ENCODE data around the gene CRX. TPM values are rescaled to one million over a fixed set of nuclear protein-coding genes. Genes with fewer than 3 reads are reported as not detected.

The CRX gene
- total and polyA plus RNA-seq, 2 donors (not counting 3 experiments of a cell fraction or from before 2014, with no cell fraction given), result not detected

GRCh38 chr19:47801270-47801669, 20.5 kb upstream of the CRX start:
- no peak overlapping the region for H3K9ac ChIP-seq (replicated peaks; ENCODE audit: extremely low read depth, insufficient read depth, low read length)
- no peak for TF ChIP-seq JUN (IDR thresholded peaks at IDR 0.05; ENCODE audit: borderline replicate concordance, insufficient read depth, insufficient read length, low read depth)
- TF ChIP-seq EZH2 (IDR thresholded peaks at IDR 0.05; ENCODE audit: borderline replicate concordance, low read depth, low read length, severe bottlenecking), result no peak
- TF ChIP-seq, protein P1, sequence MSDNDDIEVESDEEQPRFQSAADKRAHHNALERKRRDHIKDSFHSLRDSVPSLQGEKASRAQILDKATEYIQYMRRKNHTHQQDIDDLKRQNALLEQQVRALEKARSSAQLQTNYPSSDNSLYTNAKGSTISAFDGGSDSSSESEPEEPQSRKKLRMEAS (IDR thresholded peaks at IDR 0.05; ENCODE audit: insufficient read depth, insufficient read length), result no peak
- ChIA-PET CTCF (interaction anchor here (2.8 kb wide), 1 partner anchor 12 kb away, joined by 11 read pairs; no protein-coding TSS in a partner anchor), POLR2A (no interaction called here)
- H4K20me1 ChIP-seq (replicated peaks; ENCODE audit: control insufficient read depth, extremely low read depth, insufficient read depth, low read length), result no peaks in the 10 kb centered on the region
- H3K4me3 ChIP-seq (replicated peaks in 1 of 3; ENCODE audit: insufficient read depth in 1 of 3, low read depth in 1 of 3, low read length in 3 of 3), result no peak overlapping the region
- H3K36me3 ChIP-seq (ENCODE audit: control insufficient read depth in 2 of 2, extremely low read depth in 1 of 2, insufficient read depth in 2 of 2, low read length in 2 of 2), result no peaks in the 10 kb centered on the region
- H3K27me3 ChIP-seq (ENCODE audit: control insufficient read depth in 2 of 2, insufficient read depth in 2 of 2, low read length in 2 of 2), result no peaks in the 10 kb centered on the region
- intact Hi-C loops (cut with micrococcal nuclease) (no loop called here), dilution Hi-C loops (cut with MboI; ENCODE audit: extremely low pct_ligation_motif_present, low sequenced_read_pairs) (no loop called here)
- DNase-seq (ENCODE audit: low read depth, low spot score) (no peak), FAIRE-seq (no peak)
- H3K4me2 ChIP-seq (ENCODE audit: insufficient read depth, low read length), result no peak overlapping the region
- H2AFZ ChIP-seq (ENCODE audit: low read depth, low read length), result no peak overlapping the region
- H3K4me1 ChIP-seq (ENCODE audit: control insufficient read depth, extremely low read depth, insufficient read depth, low read length), result no peaks in the 10 kb centered on the region
- H3K9me3 ChIP-seq (replicated peaks; ENCODE audit: control insufficient read depth, insufficient read depth, low read length), result no peaks in the 10 kb centered on the region
- no TSS peak for BruUV-seq (replicated peaks)
- H3K79me2 ChIP-seq (ENCODE audit: control insufficient read depth, insufficient read depth, low read length), result no peaks in the 10 kb centered on the region
- no peak overlapping the region for H3K27ac ChIP-seq (ENCODE audit: insufficient read depth, low read depth, low read length)
- H3K9me1 ChIP-seq (replicated peaks; ENCODE audit: control insufficient read depth, extremely low read depth, insufficient read depth, low read length), result no peaks in the 10 kb centered on the region

GRCh38 chr19:47802521-47803043, 19.2 kb upstream of the CRX start:
- H3K79me2 ChIP-seq (ENCODE audit: control insufficient read depth, insufficient read depth, low read length), result no peaks in the 10 kb centered on the region
- CTCF ChIA-PET, result no interaction called here
- no peaks in the 10 kb centered on the region for H4K20me1 ChIP-seq (replicated peaks; ENCODE audit: control insufficient read depth, extremely low read depth, insufficient read depth, low read length)
- H2AFZ ChIP-seq (ENCODE audit: low read depth, low read length), result no peak overlapping the region
- no peaks in the 10 kb centered on the region for H3K27me3 ChIP-seq (ENCODE audit: control insufficient read depth in 2 of 2, insufficient read depth in 2 of 2, low read length in 2 of 2)
- no peak for FAIRE-seq
- H3K4me2 ChIP-seq (ENCODE audit: insufficient read depth, low read length), result no peak overlapping the region
- TF ChIP-seq MYC (IDR thresholded peaks at IDR 0.05; ENCODE audit: low read depth, low read length) (no peak), EZH2 (IDR thresholded peaks at IDR 0.05; ENCODE audit: borderline replicate concordance, low read depth, low read length, severe bottlenecking) (no peak), POLR2AphosphoS5 (IDR thresholded peaks at IDR 0.05; ENCODE audit: insufficient read depth, low read depth, low read length) (no peak), POLR2A (IDR thresholded peaks at IDR 0.05; ENCODE audit: low read depth, low read length) (no peak), GATA2 (IDR thresholded peaks at IDR 0.05; ENCODE audit: insufficient read depth, insufficient read length, low read depth, low read length) (no peak), FOS (IDR thresholded peaks at IDR 0.05; ENCODE audit: borderline replicate concordance, insufficient read depth, low read length) (no peak), JUN (IDR thresholded peaks at IDR 0.05; ENCODE audit: borderline replicate concordance, insufficient read depth, insufficient read length, low read depth) (no peak)
- TF ChIP-seq, protein P2, sequence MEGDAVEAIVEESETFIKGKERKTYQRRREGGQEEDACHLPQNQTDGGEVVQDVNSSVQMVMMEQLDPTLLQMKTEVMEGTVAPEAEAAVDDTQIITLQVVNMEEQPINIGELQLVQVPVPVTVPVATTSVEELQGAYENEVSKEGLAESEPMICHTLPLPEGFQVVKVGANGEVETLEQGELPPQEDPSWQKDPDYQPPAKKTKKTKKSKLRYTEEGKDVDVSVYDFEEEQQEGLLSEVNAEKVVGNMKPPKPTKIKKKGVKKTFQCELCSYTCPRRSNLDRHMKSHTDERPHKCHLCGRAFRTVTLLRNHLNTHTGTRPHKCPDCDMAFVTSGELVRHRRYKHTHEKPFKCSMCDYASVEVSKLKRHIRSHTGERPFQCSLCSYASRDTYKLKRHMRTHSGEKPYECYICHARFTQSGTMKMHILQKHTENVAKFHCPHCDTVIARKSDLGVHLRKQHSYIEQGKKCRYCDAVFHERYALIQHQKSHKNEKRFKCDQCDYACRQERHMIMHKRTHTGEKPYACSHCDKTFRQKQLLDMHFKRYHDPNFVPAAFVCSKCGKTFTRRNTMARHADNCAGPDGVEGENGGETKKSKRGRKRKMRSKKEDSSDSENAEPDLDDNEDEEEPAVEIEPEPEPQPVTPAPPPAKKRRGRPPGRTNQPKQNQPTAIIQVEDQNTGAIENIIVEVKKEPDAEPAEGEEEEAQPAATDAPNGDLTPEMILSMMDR (IDR thresholded peaks at IDR 0.05; ENCODE audit: extremely low read depth in 1 of 2, insufficient read depth in 1 of 2, low read depth in 1 of 2, low read length in 2 of 2), result no peak
- TF ChIP-seq, protein P1 (IDR thresholded peaks at IDR 0.05; ENCODE audit: insufficient read depth, insufficient read length), result no peak
- H3K9me1 ChIP-seq (replicated peaks; ENCODE audit: control insufficient read depth, extremely low read depth, insufficient read depth, low read length), result no peaks in the 10 kb centered on the region
- intact Hi-C loops (cut with micrococcal nuclease), result no loop called here
- no peaks in the 10 kb centered on the region for H3K9me3 ChIP-seq (replicated peaks; ENCODE audit: control insufficient read depth, insufficient read depth, low read length)
- no TSS peak for BruUV-seq (replicated peaks)
- no peak for DNase-seq (ENCODE audit: low read depth, low spot score)
- H3K27ac ChIP-seq (ENCODE audit: insufficient read depth, low read depth, low read length), result no peak overlapping the region
- H3K36me3 ChIP-seq (ENCODE audit: control insufficient read depth in 2 of 2, extremely low read depth in 1 of 2, insufficient read depth in 2 of 2, low read length in 2 of 2), result no peaks in the 10 kb centered on the region
- no peak overlapping the region for H3K4me3 ChIP-seq (replicated peaks in 1 of 3; ENCODE audit: insufficient read depth in 1 of 3, low read depth in 1 of 3, low read length in 3 of 3)
- no peak overlapping the region for H3K9ac ChIP-seq (replicated peaks; ENCODE audit: extremely low read depth, insufficient read depth, low read length)
- dilution Hi-C loops (cut with MboI; ENCODE audit: extremely low pct_ligation_motif_present, low sequenced_read_pairs), result no loop called here
- H3K4me1 ChIP-seq (ENCODE audit: control insufficient read depth, extremely low read depth, insufficient read depth, low read length), result no peaks in the 10 kb centered on the region
- POLR2A ChIA-PET, result no interaction called here
